CD4-positive, alpha-beta T cell treated with Interleukin-15 for 4 hours (primary cell): ENCODE results near the gene FAM9B.

Source experiments
- DNase-seq: peaks from one replicate; pipeline ENCODE4 v3.0.0-alpha.2; 2020; ENCODE audit warnings: low spot score

Gene FAM9B

GRCh38 chrX:8980756-8981155 is 53.2 kb downstream of the FAM9B start:
- no peak for DNase-seq
